DMS114 treated with DMSO at 0.1 percent for 48 hours (cell line): ENCODE measurements around the gene GCG.

Experiments used
- DNase-seq: peaks from one replicate; lab custom pipeline; 2025; ENCODE audit not compliant: unreplicated experiment; lab: John Stamatoyannopoulos, UW

GCG gene

DNA sequence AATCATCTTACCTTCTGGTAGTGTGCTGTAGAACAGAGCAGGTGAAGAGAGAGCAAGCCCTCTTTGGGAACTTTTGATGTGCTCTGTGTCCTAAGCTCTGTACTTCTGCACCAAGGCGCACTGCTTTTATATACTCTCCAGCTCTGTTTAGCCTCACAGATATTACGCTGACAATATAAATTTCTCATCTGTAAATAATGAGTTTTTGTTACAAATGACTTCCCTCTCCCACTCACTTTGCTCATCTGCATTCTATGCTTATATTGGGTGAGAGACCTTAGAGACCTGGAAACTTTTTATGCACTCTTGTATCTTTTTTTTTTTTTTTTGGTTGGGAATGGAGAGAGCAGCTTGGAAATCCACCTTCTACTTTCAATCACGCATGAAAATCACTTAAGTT, at the start of gene GCG:
TSS of gene GCG (minus strand) at position 101 of the 400 bp plus-strand sequence. CDS start 3,069 bp downstream, outside the sequence.
- DNase-seq = no peak

DNA sequence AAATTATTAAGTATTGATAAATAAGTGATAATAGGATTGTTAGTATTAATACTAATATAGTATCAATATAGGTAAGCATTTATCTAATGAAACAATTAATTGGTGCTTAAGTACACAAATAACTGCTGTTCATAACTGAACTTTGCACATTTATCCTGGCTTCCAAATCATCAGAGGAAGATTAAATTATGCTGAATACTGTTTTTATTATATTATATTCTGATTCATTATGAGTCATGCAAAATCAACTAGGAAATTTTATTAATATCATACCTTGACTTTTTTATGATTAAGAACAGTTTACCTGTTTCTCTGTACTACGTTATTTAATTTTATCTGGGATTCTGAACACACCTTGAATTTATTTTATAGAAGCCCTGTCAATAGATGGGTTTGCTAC, 48.6 kb upstream of the GCG start:
- DNase-seq = no peak

DNA sequence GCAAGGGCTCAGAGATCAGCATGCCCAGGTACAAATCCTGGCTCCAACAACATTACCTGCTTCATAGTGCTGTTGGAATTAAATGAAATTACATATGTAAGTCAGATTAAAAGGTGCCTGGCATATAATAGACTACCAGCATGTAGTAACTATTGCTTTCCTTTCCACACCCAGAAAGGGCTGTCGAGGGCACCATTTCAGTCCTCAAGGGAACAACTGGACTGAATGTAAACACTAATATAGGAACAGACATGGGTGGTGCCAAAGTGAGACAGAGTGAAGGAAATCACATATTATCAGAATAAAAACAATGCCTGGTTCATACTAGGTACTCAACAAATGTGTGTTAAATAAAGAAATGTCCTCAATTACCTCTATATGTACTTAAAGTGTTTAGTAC, 47.9 kb upstream of the GCG start:
- DNase-seq = no peak

DNA sequence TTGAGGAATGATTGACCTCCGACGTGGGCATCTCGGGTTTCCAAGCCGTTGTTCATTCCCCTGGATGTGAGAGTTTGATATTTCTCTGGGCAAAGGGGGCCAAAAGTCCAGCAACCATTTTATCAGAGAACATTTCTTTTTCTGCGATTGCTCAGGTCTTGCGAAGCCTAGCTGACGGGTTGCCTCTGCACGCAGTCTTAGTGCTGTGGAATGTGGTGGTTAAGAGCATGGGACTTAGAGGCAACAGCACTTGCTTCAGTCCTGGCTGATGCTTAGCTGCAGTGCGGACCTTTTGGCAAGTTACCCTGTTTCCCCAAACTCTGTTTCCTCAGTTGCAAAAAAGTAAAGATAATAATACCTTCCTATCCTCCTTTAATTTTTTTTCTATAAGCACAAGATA, 46.2 kb upstream of the GCG start:
- no peak for DNase-seq

DNA sequence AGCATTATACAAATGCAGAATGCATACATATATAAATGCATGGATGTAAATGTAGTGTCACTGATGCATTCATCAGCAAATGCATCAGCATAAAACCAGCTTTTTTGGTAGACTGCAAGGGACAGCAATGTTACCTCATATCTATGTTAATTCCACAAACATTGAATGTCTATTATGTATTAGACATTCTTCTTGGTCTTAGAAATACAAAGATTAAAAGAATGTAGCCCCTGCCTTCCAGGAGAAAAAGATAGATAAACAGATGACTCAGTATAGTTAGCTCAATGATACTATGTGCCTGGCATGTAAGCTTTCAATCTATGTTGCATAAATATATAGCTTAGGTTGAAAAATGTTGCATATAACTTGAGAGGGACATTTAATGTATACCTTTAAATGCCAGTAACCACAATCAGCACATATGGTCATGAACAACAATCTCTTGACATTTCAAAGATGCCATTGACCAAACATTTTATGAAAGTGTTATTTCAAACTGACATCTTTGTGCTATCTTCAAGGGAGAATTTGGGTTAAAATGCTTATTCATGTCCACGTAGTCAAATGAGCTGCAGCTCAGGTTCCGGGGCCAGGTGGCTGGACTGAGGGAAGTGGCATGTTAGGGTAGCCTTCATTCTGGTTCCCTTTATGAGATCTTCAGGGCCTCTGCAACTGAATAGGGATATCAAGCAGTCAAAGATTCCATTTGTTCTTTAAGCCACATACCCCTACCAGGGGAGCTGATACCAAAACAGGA, 45.2 kb upstream of the GCG start:
- DNase-seq = no peak

DNA sequence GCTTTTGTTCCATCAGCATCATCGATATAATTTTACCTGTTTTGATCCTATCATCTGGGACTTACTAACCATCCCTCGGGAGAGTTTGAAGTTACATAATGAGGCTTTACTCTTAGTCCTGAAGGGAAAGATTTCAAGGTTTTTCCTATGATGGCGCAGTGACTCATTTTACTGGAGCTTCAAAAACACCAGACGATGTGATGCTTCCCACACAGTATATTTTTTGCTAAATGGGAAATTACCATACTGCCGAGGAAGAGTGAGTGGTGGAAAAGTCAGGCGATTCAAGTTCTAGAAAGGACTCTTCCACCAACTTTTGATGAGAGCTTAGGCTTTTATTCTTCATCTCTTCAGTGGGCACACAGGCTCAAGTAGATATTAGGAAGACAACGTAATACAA, 44.6 kb upstream of the GCG start:
- no peak for DNase-seq

DNA sequence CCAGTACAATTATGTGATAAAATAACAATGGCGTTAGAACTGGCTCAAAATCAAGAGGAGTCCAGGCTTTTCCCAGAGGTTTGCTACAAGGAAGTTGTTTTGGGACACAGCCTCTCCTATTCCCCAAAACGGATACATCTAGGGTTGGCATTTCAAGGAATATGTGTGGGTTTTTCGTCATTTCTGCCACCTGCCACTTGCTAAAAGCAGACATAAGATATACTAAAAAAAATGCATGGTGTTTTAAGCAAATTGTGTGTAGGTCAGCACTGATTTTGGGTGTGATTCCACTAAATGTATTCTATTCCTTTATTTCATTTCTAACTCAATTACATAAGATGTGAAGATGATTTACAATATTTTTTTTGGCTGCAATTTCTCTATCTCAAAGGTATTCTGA, 36.4 kb upstream of the GCG start:
- no peak for DNase-seq

DNA sequence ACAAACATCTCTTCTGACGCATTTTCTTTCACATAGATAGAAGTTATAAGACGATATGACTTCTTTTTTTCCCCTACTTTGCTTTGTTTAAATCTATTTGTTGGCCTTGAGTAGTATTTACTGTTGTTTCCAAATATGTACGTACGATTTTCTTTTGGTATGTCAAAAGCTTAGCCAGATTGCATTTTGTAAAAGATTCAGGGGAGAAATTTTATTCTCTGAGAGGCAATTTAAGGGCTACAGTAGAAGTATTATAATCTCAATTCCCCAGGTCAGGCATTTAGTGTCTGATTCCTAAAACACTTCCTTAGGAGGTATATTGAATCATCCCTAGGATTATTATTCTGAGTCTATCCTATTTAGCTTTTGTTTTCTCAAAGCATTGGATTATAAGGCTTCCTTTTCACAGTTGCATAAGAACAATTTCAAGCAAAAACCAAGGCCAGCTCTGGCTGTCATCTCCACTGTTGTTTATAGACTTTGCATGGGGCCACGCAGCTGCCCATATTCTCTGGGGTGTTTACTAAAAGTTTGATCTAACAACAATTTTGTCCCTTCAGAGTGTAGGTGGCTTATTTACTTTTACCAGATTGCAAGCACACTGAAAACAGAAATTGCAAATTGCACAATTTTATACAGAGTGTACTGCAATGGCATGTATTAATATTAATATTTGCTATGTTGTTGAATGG, 33.6 kb upstream of the GCG start:
- DNase-seq = no peak

DNA sequence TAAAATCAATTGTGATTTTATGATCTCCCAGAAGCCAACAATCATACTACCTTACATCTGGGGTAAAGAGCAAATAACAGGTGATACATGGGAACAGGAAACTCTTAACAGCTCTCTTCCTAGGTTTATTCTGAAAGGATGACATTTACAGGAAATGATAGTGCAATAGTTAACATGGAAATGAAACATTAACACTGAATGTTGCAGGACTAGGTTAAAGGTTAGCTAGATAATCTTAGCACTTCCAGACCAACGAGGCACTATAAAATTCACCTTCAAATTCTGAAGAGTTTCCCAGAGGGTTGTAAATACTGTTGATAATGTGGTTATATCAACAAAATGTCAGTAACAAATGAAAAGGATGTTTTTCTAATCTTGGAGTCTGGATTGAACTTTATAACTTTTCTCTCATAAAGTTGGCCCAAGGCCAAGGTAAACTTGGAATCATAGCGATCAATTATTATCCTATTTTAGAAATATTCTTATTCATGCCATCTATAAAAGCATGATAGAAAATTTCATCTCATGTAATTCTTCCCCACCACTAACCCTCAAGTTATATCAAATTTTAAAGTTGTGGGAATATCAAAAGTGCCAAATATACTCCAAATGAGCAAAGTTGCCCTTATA, 32.9 kb upstream of the GCG start:
- DNase-seq = no peak

DNA sequence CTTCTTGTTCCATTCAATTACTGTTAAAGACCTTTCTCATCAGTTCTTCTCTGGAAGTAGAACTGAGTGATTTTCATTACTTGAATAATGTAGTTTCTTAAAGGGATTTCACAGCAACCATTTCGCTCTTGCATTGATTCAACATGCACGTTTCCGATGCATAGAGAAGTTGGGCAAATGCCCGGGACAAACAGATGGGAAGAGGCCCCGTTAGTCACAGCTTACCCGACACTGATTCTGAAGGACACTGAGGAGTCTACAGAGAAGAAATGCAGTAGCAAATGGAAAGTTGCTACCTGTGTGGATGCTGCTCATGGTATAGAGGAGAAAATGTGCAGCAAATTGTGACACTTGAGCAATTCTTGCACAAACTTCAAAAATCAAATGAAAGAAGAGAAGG, 32.3 kb upstream of the GCG start:
- no peak for DNase-seq

DNA sequence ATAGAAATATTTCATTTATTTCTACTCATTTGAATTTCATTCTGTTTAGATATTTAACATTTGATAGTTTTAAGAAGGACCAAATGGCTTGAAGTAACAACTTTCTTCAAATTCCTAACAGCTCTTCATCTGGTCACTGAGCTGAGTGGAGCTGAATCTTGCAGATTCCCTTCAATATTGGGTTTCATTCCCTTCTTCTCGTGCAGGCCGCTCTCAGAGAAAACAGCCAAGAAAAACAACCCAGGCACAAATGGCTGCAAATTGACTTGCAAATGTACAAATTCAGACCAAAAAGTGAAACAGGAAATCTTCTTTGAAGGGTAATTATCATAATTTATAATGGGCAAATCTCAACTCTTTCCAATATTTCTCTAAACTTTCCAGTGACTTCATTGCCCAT, 30.3 kb upstream of the GCG start:
- no peak for DNase-seq

DNA sequence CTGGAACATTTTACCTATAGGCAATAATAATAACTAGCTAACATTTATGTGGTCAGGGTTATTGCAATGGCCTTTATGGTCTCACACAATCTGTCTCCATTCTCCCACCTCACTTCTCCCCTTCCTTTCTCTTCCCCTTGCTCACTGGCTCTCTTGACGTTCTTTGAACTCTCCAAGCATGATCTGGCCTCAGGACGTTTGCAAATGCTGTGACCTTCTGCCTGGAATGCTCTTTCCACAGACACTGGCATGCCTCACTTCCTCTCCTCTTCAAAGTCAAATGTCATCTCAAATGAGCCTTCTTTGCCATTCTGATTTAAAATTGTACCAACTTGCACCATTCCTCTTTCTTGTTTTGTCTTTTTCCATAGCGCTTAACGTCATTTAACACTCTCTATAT, 25.3 kb upstream of the GCG start:
- DNase-seq = no peak

DNA sequence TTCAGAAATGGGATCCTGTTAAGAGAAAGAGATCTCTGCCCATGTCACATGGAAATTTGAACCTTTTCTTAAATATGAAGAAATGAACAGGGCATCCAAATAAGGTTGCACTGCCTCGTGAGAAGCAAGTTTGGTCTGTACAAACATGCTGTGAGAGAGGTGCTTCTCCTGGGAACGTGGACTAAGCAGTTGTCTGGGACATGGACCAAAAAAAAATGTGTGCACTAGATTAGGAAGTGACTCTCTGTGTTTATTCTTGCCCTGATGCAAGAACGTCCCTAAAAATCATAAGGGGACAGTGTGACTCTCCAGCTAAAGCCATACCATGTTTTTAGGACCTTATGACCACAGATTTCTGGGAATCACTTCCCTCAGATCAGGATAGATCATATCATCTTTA, 23.7 kb upstream of the GCG start:
- no peak for DNase-seq

DNA sequence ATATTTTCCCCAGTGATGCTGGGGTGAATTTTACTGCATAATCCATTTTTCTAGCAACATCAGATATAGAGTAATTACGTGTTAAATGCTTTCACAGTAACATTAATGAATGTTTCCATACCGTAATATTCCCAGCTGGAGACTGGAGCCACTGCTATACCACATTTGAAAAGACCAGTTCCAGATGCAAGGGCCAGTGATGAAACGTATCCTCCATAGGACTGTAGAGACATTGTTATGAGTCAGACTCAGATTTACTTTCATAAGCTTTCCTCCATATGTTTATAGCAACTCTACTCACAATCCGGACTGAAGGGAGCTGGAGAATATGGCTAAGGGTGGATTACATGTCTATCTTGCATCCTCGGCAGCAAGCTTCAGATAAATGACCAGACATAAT, 22.7 kb upstream of the GCG start:
- no peak for DNase-seq

DNA sequence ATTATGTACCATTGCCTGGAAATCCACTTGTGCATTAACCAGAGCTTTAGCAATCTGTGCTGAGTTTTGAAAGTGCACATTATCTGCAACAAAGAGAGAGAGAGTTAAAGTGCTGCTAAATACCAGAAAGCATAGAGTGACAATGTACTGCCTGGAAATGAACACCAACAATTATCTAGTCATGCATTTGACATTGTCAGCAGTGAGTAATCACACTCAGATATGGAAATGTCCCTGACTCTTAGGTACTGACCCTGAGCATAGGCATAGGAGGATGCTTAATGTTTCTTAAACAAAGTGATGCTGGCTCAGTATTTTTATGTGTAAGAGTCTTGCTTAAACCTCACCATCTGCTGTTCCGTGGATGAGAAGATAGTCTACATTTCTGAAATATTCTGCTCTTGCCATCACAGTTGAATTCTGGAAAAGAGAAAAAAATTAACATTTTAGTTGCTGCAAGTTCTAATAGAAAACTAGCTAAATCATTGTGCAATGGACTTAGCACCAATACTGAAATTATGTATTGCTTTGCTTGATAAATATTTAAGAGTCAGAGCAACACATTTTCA, 20.8 kb upstream of the GCG start:
- DNase-seq = no peak

DNA sequence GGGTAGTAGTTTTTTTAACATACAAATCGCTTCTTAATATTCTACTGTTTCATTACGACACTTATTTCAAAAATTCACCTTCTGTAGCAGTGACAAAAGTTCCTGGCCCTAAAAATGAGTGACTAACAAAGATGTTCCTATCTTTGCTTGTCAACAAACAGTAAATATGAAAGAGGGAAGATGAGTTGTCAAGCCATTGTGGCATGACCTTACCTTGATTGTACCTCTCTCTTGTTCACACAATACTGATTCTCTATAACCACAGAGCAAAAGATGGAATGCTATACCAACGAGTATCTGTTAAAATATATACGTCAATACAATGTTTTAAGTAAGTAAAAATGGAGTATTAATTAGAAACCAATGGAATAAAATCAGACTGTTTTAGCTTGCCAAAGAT, 14.7 kb upstream of the GCG start:
- no peak for DNase-seq

DNA sequence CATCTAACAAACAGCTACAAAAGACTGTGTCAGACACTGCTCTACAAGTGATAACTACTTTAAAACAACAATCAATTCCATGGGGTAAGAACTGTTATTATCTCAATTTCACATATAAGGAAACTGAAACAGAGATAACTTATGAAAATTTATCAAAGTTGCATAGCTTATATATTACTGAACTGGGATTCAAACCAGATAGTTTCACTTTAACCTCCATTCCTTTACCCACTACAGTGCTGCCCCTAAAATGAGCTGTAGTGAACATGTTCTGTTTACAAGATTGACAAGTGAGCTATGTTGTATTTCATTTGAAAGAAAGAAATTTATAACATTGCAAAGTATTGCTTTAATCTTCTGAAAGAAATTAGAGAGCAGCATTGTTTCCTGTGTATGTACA, 14.1 kb upstream of the GCG start:
- no peak for DNase-seq

DNA sequence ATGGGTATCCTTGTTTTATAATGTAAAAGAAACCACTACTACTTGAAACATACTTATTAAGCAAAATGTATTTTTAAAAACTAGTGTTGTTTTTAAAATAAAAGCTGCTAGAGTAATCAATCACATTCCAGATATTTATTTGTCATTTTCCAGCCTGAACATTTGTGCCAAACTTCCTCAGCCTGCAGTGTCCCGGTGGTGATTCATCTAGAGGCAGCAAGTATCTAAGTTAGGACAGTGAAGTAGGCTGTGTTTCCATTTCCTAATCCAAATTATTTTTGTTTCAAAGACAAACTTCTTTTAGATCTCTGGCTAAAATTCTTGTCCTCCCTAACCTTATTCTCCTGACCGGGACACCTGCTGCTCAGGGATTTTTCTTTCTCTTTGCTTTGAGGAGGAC, 12.8 kb upstream of the GCG start:
- DNase-seq = no peak

DNA sequence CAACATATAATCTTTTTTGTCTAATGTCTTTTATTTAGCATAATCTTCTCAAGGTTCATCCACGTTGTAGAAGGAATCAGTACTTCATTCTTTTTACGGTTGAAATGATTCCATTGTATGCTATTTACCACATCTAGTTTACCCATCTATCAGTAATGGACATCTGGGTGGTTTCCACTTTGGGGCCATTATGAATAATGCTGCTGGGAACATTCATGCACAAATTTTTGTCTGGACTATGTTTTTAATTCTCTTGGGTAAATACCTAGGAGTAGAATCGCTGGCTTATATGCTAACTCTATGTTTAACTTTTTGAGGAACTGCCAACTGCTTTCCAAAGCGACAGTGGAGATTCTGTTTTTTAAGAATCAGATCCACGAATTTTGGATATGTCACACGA, 7.4 kb upstream of the GCG start:
- no peak for DNase-seq

DNA sequence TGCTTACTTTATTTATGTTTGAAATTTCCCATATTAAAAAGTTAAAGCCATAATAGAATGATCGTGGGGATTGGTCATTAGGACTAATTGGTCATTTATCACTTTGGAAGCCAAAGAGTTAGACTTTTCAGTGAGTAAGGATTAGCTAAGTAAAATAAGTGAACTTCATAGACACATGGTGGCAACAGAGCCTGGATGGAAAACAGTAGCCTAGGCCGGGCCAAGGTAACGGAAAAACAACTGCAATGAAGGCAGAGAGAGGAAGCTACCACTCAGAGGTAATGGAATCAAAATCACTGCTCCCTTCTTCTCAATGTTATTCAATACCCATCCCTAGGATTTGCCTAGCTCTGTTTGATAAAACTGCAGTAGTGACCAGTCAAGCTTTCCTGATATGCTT, 4.1 kb upstream of the GCG start:
- DNase-seq = no peak

DNA sequence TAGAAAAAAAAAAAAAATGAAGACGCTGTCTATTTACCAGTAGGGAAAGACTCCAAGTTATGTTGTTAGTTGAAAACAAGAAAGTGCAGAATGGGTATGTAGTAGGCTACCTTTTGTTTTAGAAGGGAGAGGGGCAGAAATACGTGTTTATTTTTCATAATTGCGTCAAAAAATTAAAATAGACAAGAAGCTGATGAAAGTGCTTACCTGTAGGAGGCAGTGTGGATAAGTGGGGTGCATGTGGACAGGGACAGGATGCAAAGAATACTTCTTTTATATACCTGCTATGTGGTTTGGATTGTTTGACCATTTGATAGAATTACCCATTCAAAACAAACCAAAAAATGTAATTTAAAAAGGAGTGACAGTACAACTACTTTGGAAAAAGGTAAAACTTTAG, 3.0 kb upstream of the GCG start:
- DNase-seq = no peak

DNA sequence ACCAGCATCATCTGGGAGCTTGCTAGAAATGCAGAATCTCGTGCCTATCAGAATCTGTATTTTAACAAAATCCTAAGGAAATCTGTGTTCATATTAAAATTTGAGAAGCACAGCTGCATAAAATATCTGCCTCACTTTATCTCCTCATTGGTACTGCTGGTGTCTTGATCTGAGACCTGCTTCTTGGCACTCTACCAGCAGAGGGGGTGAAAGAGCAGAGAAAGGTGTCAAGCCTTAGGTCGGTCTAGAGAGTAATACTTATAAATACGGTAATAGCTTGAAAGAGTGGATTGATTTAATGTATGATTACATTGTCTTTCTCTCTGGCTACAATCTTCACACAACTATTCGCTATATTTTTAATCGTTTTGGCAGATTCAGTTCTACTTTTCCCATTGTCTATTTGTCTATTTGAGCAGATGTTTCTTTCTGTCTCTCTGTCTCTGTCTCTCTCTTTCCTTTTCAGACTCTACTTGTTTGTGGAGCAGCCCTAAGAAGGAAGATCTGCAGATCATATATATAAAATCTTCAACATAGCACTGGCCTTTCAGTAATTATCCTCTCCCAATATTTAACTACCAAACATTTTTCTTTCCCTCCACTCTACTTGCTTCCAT, 1.7 kb upstream of the GCG start:
- DNase-seq = peak; percentile 15
